Kidney epithelial cell (primary cell): ENCODE measurements around the gene OR10D3. TPM values are rescaled to one million over a fixed set of nuclear protein-coding genes. Genes with fewer than 3 reads are reported as not detected.
"Not testable (repeated sequence)": the region's sequence is repeated elsewhere in the genome, so short reads cannot be mapped to it uniquely, and the experiment has no call there.

Experiments used
- DNase-seq: peaks from one replicate; pipeline ENCODE4 v3.0.0-alpha.2; 2010; ENCODE audit warnings: low read depth
- H3K27me3 ChIP-seq: 2 replicates; pipeline ENCODE4 v1.6.0; 2011; ENCODE audit warnings: low read length; ENCODE audit not compliant: control insufficient read depth, insufficient read depth
- H3K36me3 ChIP-seq: 2 replicates; pipeline ENCODE4 v1.5.1; 2011; ENCODE audit warnings: low read length; ENCODE audit not compliant: control insufficient read depth, insufficient read depth
- H3K4me3 ChIP-seq: 2 replicates; pipeline ENCODE4 v1.5.1; 2011; ENCODE audit warnings: low read depth, mild to moderate bottlenecking, control low read depth, low read length
- total RNA-seq: library from RNA; depleted of rRNA; stranded (reverse); fragments of >200 nt; gene quantifications from 2 replicates; pipeline ENCODE4 v1.2.3, GENCODE V29; 2015
- TF ChIP-seq, protein P1 (sequence below): IDR thresholded peaks from 2 replicates; pipeline ENCODE4 v1.5.1; 2011; ENCODE audit warnings: mild to moderate bottlenecking, moderate library complexity, low read length, control low read depth, inconsistent platforms; ENCODE audit not compliant: insufficient read depth, poor library complexity, severe bottlenecking

The OR10D3 gene
- total RNA-seq, 1 donor from 2014 or later = not detected

DNA sequence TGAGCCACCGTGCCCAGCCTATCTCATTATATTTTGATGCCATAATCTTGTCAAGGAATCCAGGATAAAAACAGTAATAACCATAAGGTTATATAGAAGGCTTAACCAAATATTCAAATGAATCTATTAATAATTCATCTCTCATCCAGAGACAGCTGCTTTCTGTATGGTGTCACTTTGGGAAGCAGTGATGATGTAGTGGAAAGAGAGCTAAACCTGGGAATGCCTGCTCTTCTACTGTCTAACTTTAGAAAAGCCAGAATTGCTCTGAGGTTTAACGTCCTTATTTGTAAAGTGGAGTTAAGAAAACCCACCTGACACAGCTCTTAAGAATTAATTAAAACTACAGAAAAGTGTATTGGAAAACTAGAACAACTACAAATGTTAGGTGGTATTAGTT lies 29.3 kb upstream of the OR10D3 start:
- Histone ChIP-seq H3K4me3 (no peak overlapping the region), H3K36me3 (no peaks in the 10 kb centered on the region), H3K27me3 (no peaks in the 10 kb centered on the region)
- DNase-seq = no peak
- TF ChIP-seq, protein P1, sequence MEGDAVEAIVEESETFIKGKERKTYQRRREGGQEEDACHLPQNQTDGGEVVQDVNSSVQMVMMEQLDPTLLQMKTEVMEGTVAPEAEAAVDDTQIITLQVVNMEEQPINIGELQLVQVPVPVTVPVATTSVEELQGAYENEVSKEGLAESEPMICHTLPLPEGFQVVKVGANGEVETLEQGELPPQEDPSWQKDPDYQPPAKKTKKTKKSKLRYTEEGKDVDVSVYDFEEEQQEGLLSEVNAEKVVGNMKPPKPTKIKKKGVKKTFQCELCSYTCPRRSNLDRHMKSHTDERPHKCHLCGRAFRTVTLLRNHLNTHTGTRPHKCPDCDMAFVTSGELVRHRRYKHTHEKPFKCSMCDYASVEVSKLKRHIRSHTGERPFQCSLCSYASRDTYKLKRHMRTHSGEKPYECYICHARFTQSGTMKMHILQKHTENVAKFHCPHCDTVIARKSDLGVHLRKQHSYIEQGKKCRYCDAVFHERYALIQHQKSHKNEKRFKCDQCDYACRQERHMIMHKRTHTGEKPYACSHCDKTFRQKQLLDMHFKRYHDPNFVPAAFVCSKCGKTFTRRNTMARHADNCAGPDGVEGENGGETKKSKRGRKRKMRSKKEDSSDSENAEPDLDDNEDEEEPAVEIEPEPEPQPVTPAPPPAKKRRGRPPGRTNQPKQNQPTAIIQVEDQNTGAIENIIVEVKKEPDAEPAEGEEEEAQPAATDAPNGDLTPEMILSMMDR = no peak

DNA sequence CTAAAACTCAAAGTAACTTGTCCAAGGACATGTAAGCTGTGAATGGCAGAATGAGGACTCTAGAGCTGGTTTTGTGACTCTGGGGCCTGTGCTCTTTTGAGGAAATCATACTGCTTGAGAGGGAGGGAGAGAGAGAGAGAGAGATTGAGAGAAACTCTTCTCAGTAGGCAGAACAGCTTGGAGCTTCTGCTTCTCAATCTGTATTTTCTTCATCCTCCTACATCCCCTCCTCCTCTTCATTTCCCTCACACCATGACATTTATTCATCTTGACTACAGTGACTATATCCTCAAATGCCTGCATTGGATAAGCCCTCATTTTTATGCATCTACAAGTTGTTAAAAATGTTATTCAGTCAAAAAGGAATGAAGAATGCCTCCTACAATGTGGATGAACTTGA lies 23.7 kb upstream of the OR10D3 start:
- H3K4me3 ChIP-seq = no peak overlapping the region
- TF ChIP-seq, protein P1 = no peak
- no peaks in the 10 kb centered on the region for H3K27me3 ChIP-seq
- DNase-seq = no peak
- no peaks in the 10 kb centered on the region for H3K36me3 ChIP-seq

DNA sequence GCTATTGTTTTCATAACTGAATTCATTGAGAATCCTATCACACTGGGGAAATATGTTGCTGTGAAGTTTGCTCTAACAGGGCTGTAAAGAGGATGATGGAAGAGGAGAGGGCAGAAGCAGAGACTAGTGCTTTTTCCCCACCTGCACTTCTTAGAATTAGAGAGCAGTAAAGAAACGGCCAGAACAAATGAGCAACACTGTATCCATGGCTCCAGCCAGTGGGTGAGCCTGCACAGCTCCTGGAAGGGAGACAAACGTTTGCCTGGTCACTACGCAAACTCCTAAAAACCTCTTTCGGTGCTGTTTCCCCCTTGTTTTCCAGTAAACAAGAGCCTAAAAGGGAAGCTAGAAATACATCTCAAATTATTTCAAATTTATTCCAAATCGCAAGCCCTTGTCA lies 22.2 kb upstream of the OR10D3 start:
- H3K4me3 ChIP-seq = no peak overlapping the region
- no peaks in the 10 kb centered on the region for H3K36me3 ChIP-seq

DNA sequence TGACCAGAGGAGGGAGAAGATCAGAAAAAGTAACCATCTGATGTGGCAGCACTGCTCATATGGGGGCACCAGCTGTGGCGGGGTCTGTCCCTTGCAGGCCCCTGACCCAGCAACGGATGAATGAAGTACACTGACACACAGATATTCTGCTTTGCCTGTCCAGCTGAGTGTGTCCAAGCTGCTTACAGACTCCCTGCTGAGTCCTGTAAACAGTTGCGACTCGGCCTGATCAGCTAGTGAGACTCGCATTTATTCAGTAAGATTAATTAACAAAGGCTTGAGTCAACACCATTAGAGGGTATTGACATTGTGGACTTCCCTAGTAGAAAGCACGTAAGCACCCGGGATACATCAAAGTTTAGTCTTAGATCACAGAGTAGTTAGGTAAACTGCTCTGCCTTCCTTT lies 15.3 kb upstream of the OR10D3 start:
- H3K4me3 ChIP-seq = no peak overlapping the region
- TF ChIP-seq, protein P1 = no peak
- no peak for DNase-seq
- H3K36me3 ChIP-seq = no peaks in the 10 kb centered on the region
- H3K27me3 ChIP-seq = no peaks in the 10 kb centered on the region

More for the DNA sequence above, 22.2 kb upstream of the OR10D3 start:
- no peak for DNase-seq
- TF ChIP-seq, protein P1 = no peak
- no peaks in the 10 kb centered on the region for H3K27me3 ChIP-seq

DNA sequence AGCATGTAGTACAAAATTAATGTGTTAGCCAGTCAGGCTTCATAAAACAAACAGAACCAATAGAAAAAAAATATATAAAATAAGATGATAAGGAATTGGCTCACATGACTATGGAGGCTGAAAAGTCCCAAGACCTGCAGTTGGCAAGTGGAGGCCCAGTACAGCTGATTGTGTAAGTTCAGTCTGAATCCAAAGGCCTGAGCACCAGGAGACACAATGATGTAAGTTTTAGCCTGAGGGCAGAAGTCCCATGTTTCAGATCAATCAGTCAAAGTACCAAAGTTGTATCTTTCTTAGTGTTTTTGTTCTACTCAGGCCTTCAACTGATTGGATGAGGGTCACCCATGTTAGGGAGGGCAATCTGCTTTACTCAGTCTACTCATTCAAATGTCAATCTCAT lies 14.3 kb upstream of the OR10D3 start:
- Histone ChIP-seq H3K36me3 (no peaks in the 10 kb centered on the region), H3K27me3 (no peaks in the 10 kb centered on the region), H3K4me3 (no peak overlapping the region)
- TF ChIP-seq, protein P1 = no peak
- DNase-seq = no peak

DNA sequence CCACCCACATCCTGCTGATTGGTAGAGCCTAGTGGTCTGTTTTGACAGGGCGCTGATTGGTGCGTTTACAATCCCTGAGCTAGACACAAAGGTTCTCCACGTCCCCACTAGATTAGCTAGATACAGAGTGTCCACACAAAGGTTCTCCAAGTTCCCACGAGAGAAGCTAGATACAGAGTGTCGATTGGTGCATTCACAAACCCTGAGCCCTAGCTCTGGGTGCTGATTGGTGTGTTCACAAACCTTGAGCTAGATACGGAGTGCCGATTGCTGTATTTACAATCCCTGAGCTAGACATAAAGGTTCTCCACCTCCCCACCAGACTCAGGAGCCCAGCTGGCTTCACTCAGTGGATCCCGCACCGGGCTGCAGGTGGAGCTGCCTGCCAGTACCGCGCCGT lies 12.8 kb upstream of the OR10D3 start:
- H3K36me3 ChIP-seq, H3K27me3 ChIP-seq, H3K4me3 ChIP-seq, DNase-seq: not testable (repeated sequence)
